ENCODE data around the gene GADD45B. TPM values are rescaled to one million over a fixed set of nuclear protein-coding genes. Genes with fewer than 3 reads are reported as not detected.

Gene GADD45B
- total and polyA plus RNA-seq, 3 donors from 2014 or later: 16.9 to 59.7 (median 30.5) TPM

DNA sequence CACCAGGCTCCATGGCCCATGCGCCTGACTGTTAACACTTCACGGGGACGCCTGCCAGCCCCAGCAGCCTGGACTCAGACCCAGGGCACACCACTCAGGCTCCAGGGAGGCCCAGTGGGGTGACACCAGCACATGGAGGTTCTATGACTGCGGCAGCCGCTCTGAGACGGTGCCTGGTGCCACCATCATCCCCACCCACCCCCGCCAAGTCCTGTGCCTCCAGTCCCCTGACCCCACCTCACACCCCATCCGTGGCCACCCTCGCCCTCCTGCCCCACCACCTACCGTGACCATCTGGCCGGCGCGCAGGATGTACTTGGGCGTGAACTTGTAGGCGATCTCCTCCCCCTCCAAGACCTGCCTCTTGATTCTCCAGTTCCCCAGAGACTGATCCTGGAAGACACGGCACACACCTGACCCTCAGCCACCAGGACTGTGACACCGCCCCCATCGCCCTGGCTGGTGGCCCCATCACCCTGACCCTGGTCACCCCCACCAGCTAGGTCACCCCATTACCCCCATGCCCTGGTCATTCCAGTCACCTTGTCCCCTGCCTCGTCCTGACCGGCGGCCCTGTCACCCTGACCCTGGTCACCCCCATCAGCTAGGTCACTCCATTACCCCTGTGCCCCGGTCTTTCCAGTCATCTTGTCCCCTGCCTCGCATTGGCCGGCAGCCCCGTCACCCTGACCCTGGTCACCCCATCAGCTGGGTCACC is 43.6 kb upstream of the GADD45B start:
- H3K27me3 ChIP-seq: no peaks in the 10 kb centered on the region
- no peaks in the 10 kb centered on the region for H3K36me3 ChIP-seq (ENCODE audit: low read depth, missing control alignments)
- no peak overlapping the region for H3K4me3 ChIP-seq
- H3K27ac ChIP-seq: no peak overlapping the region
- WGBS, 2 donors: 95 to 96% methylated on average over 19 to 25 of the region's 25 CpGs
- intact Hi-C loops (cut with DNase I; ENCODE audit: low total_unique reads): no loop called here
- DNase-seq: no peak
- TF ChIP-seq POLR2A (IDR thresholded peaks at IDR 0.05) (no peak), CTCF (IDR thresholded peaks at IDR 0.05) (no peak)
- no peaks in the 10 kb centered on the region for H3K4me1 ChIP-seq
- H3K9me3 ChIP-seq: no peaks in the 10 kb centered on the region

DNA sequence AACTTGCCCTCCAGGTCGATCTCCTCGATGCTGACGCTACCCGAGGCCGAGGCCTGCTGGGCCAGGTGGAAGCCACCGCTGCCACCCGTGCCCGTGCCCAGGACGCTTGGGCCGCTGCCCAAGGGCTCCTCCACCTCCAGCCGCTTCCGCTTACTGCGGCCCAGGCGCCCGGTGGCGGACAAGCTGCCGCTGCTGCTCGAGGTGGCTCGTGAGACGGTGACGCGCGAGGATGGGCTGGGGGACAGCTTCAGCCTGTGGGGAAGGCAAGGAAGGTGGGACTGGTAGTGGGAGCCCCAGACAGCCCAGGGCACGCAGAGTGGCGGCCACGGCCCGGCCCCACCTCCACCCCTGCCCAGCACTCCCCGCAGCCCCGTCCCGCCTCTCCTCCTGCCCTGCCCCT is 42.1 kb upstream of the GADD45B start:
- Histone ChIP-seq H3K36me3 (ENCODE audit: low read depth, missing control alignments) (no peaks in the 10 kb centered on the region), H3K27ac (no peak overlapping the region), H3K27me3 (no peaks in the 10 kb centered on the region), H3K4me1 (no peaks in the 10 kb centered on the region), H3K9me3 (no peaks in the 10 kb centered on the region), H3K4me3 (no peak overlapping the region)
- TF ChIP-seq CTCF (IDR thresholded peaks at IDR 0.05): no peak
- no peak for TF ChIP-seq POLR2A (IDR thresholded peaks at IDR 0.05)
- intact Hi-C loops (cut with DNase I; ENCODE audit: low total_unique reads): no loop called here
- WGBS, 2 donors: 93 to 96% methylated on average over 12 to 30 of the region's 30 CpGs
- no peak for DNase-seq

DNA sequence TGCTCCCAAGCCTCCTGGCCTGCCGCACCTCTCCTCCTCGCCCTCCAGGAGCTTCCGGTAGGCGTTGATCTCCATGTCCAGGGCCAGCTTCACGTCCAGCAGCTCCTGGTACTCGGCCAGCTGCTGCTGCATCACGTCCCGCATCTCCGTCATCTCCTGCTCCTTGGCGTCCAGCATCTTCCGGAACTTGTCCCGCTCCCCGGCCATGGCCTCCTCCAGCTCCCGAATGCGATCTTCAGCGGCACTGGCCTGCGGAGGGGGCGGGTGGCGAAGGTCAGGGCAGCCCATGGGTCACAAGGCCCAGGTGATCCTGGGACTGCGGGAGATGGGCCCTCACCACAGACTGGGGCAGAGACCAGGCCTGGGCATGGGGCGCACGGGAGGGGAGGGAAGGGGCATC is 41.7 kb upstream of the GADD45B start:
- intact Hi-C loops (cut with DNase I; ENCODE audit: low total_unique reads): no loop called here
- 95 to 98% methylated on average over 20 to 22 of the region's 22 CpGs for WGBS, 2 donors
- H3K36me3 ChIP-seq (ENCODE audit: low read depth, missing control alignments): no peaks in the 10 kb centered on the region

DNA sequence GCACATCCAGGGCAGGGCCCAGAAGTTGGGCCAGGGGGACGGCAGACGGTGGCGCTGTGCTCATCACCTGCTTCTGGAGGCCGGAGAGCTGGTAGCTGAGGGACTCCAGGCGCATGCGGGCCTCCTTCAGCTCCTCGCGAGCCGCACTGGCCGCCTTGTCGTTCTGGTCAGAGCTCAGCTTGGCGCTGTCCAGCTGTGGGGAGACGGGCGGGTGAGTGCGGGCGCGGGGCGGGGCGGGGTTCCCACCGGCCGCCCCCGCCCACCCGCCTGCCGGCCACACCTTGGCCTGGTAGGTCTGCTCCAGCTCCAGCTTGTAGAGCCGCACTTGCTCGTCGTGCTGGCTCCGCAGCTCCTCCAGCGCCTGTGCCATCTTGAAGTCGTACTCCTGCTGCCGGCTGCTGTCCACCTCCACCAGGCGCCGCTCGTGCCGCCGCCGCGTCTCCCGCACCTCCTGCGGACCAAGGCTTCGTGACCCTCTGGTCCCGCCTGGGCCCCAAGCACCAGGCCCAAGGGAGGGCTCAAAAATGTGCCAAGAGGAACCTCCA is 41.1 kb upstream of the GADD45B start:
- 95 to 97% methylated on average over 13 to 37 of the region's 42 CpGs for WGBS, 2 donors

More for the DNA sequence above, 41.7 kb upstream of the GADD45B start:
- no peak overlapping the region for H3K27ac ChIP-seq
- no peak for TF ChIP-seq CTCF (IDR thresholded peaks at IDR 0.05)
- no peak for TF ChIP-seq POLR2A (IDR thresholded peaks at IDR 0.05)
- DNase-seq: no peak
- no peaks in the 10 kb centered on the region for H3K4me1 ChIP-seq
- no peaks in the 10 kb centered on the region for H3K9me3 ChIP-seq
- no peaks in the 10 kb centered on the region for H3K27me3 ChIP-seq
- H3K4me3 ChIP-seq: no peak overlapping the region

More for the DNA sequence above, 41.1 kb upstream of the GADD45B start:
- TF ChIP-seq POLR2A (IDR thresholded peaks at IDR 0.05): no peak
- TF ChIP-seq CTCF (IDR thresholded peaks at IDR 0.05): no peak
- Histone ChIP-seq H3K36me3 (ENCODE audit: low read depth, missing control alignments) (no peaks in the 10 kb centered on the region), H3K27me3 (no peaks in the 10 kb centered on the region), H3K4me1 (no peaks in the 10 kb centered on the region), H3K4me3 (no peak overlapping the region), H3K9me3 (no peaks in the 10 kb centered on the region), H3K27ac (no peak overlapping the region)
- no peak for DNase-seq
- intact Hi-C loops (cut with DNase I; ENCODE audit: low total_unique reads): no loop called here
